B cell (primary cell): Measurements from ENCODE around the gene EEF1E1. TPM values are rescaled to one million over a fixed set of nuclear protein-coding genes. Genes with fewer than 3 reads are reported as not detected.

ENCODE experiments used
- ATAC-seq: fragments of 200-7000 bp; cut with Tn5 transposase; one replicate; pipeline ENCODE4 v1.10.0; 2021; ENCODE audit warnings: low read depth, mild to moderate bottlenecking, moderate number of reproducible peaks, moderate library complexity
- CTCF ChIA-PET: fragments of 350-600 bp; sonication (Branson Sonifier 250); formaldehyde crosslinking; loops from one replicate; lab custom pipeline; 2021; ENCODE audit warnings: antibody characterized with exemption, inconsistent platforms; lab: Charles Lee
- POLR2A ChIA-PET: fragments of 350-600 bp; sonication (Branson Sonifier 250); formaldehyde crosslinking; loops from one replicate; lab custom pipeline; 2021; ENCODE audit warnings: antibody characterized with exemption; lab: Charles Lee
- DNase-seq: peaks from one replicate; pipeline ENCODE4 v3.0.0; 2013
- H2AFZ ChIP-seq: 2 replicates; pipeline ENCODE4 v1.6.1; 2012; ENCODE audit warnings: mild to moderate bottlenecking, low read depth, low read length; ENCODE audit not compliant: insufficient read depth, poor library complexity, severe bottlenecking
- H3K27ac ChIP-seq, 2 donors: 1 replicate in 1 of 2; 2 replicates in 1 of 2; pipeline ENCODE4 v1.5.1; 2012 to 2013; ENCODE audit warnings: low read length in 2 of 2, mild to moderate bottlenecking in 2 of 2, moderate library complexity in 1 of 2
- H3K27me3 ChIP-seq, 4 experiments: fragments of 200-600 bp in 1 of 4; sonication (generic) in 1 of 4; replicated peaks in 1 of 4; 1 replicate in 2 of 4; 2 replicates in 2 of 4; pipeline versions ENCODE4 v1.6.1 to v1.7.0; 2013 to 2016; ENCODE audit warnings: low read length in 3 of 4, mild to moderate bottlenecking in 2 of 4, mixed read lengths in 1 of 4, moderate library complexity in 1 of 4; ENCODE audit not compliant: insufficient read depth in 4 of 4, control insufficient read depth in 3 of 4; ENCODE audit errors: control extremely low read depth in 1 of 4
- H3K36me3 ChIP-seq, 2 experiments: replicated peaks in 1 of 2; 1 replicate in 1 of 2; 2 replicates in 1 of 2; pipeline versions ENCODE4 v1.6.1 to v1.7.1; 2013; ENCODE audit warnings: low read length in 1 of 2; ENCODE audit not compliant: insufficient read depth in 2 of 2, control insufficient read depth in 1 of 2; ENCODE audit errors: control extremely low read depth in 1 of 2, extremely low read depth in 1 of 2
- H3K4me1 ChIP-seq, 2 donors: fragments of 200-600 bp in 1 of 2; sonication (generic) in 1 of 2; 1 replicate in 1 of 2; 2 replicates in 1 of 2; pipeline versions ENCODE4 v1.5.1 to v1.6.1; 2013 to 2017; ENCODE audit warnings: low read length in 2 of 2; ENCODE audit not compliant: control insufficient read depth in 2 of 2, insufficient read depth in 2 of 2
- H3K4me2 ChIP-seq: replicated peaks from 2 replicates; pipeline ENCODE3; 2012; ENCODE audit warnings: mild to moderate bottlenecking, low read depth, low read length; ENCODE audit not compliant: poor library complexity, severe bottlenecking
- H3K4me3 ChIP-seq, 5 experiments: fragments of 200-600 bp in 1 of 5; sonication (generic) in 1 of 5; 1 replicate in 3 of 5; 2 replicates in 2 of 5; pipeline versions ENCODE4 v1.5.1 to v1.7.0; 2011 to 2016; ENCODE audit warnings: low read length in 4 of 5, mild to moderate bottlenecking in 4 of 5, low read depth in 2 of 5, control low read depth in 1 of 5, moderate library complexity in 1 of 5; ENCODE audit not compliant: insufficient read depth in 1 of 5; ENCODE audit errors: control extremely low read depth in 1 of 5, extremely low read depth in 1 of 5
- H3K79me2 ChIP-seq: fragments of 200-600 bp; sonication (generic); one replicate; pipeline ENCODE4 v1.6.0; 2016; ENCODE audit warnings: low read length; ENCODE audit not compliant: control insufficient read depth, insufficient read depth
- H3K9ac ChIP-seq: fragments of 200-600 bp; sonication (generic); 2 replicates; pipeline ENCODE4 v1.6.1; 2017; ENCODE audit warnings: mild to moderate bottlenecking, low read length, moderate library complexity
- H3K9me3 ChIP-seq, 3 donors: one replicate each; pipeline versions ENCODE4 v1.6.1 to v1.7.1; 2013; ENCODE audit warnings: low read length in 2 of 3; ENCODE audit not compliant: control insufficient read depth in 2 of 3, insufficient read depth in 1 of 3; ENCODE audit errors: control extremely low read depth in 1 of 3
- H4K20me1 ChIP-seq: 2 replicates; pipeline ENCODE4 v1.6.0; 2012; ENCODE audit warnings: mild to moderate bottlenecking, low read length; ENCODE audit not compliant: insufficient read depth, control insufficient read depth, poor library complexity, severe bottlenecking
- H3K27ac Mint-ChIP-seq: one replicate; pipeline ENCODE4 v1.8.0; 2021; ENCODE audit warnings: mixed read lengths
- H3K27me3 Mint-ChIP-seq: one replicate; pipeline ENCODE4 v1.8.0; 2021; ENCODE audit warnings: mixed read lengths
- H3K4me1 Mint-ChIP-seq: one replicate; pipeline ENCODE4 v1.8.0; 2021; ENCODE audit warnings: mixed read lengths
- H3K4me3 Mint-ChIP-seq: one replicate; pipeline ENCODE4 v1.8.0; 2021; ENCODE audit warnings: mixed read lengths
- H3K9me3 Mint-ChIP-seq: one replicate; pipeline ENCODE4 v1.8.0; 2022; ENCODE audit warnings: mixed read lengths; ENCODE audit not compliant: insufficient read depth
- EZH2 ChIP-seq: IDR thresholded peaks from 2 replicates; pipeline ENCODE4 v1.6.1; 2012; ENCODE audit warnings: borderline replicate concordance, low read depth, mild to moderate bottlenecking, moderate library complexity, low read length; ENCODE audit not compliant: insufficient read depth, poor library complexity, severe bottlenecking
- WGBS: methylation state at CpG from one replicate; pipeline ENCODE4 v1.1.5; 2013; ENCODE audit warnings: missing lambda C conversion rate; ENCODE audit not compliant: insufficient coverage; 5-methylcytosine and 5-hydroxymethylcytosine counted together
- intact Hi-C: fragments of 100-400 bp; cut with micrococcal nuclease; formaldehyde crosslinking; loops from one replicate; pipeline ENCODE4 v1.10.0; 2022
- polyA plus RNA-seq: library from polyadenylated mRNA; depleted of rRNA; stranded (reverse); fragments of >200 nt; gene quantifications from 2 replicates; pipeline ENCODE4 v1.2.3, GENCODE V29; 2012
- total RNA-seq, 2 donors: library from RNA; stranded (reverse); fragments of 120-200 nt in 1 of 2; gene quantifications; 1 replicate in 1 of 2; 2 replicates in 1 of 2; pipeline versions ENCODE4 v1.2.3 to v1.2.4, GENCODE V29; 2013 to 2022
- TF ChIP-seq, protein P1 (sequence below): fragments of 200-600 bp; IDR thresholded peaks from one replicate; pipeline ENCODE4 v1.8.0; 2022; ENCODE audit warnings: antibody characterized with exemption, mild to moderate bottlenecking

EEF1E1 gene
- total and polyA plus RNA-seq, 2 donors (not counting 1 experiment from before 2014, with no cell fraction given) = 20.1 to 23.1 TPM

DNA sequence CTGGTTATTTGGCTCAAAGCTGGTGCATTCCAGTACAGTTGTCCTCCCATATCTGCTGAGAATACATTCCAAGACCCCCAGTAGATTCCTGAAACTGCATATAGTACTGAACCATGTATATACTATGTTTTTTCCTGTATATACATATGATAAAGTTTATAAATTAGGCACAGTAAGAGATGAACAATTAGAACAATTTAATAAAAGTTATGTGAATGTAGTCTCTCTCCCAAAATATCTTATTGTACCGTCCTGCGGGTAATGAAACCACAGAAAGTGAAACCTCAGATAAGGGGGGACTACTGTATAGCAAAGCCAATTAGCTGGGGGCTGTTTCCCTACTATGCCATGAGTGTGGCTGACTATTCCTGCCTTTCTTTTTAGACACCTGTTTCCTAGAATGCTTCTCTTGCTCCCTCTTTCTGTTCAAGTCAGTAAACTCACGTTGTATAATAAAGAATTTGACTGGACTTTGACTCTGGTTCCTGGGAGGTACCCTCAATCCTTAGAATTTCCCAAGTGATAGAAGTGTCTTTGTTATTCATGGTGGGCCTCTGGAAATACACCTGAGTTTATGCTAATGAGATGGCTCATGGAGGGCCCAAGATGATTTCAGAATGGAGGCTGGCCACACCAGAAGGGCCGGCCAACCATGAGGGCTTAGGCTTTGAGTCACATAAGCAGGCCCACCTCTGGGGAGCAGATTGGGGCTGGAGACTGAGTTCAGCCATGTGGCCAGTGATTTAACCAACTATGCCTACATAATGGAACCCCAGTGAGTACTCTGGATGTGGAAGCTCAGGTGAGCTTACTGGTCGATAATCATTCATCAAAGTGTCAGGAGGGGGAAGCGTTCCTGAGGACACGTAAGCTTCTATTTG lies 37.5 kb downstream of the EEF1E1 start:
- Histone ChIP-seq H4K20me1 (no peaks in the 10 kb centered on the region), H3K27me3 (no peaks in the 10 kb centered on the region), H3K9me3 (no peaks in the 10 kb centered on the region), H3K79me2 (no peaks in the 10 kb centered on the region), H3K36me3 (peaks cover 0 to 10% of the 10 kb centered on the region in 2 experiments), H3K9ac (peak overlapping the region; percentile 83), H2AFZ (peak overlapping the region; percentile 84), H3K4me3 (peak overlapping the region; percentile 78 to 96 (median 85)), H3K4me2 (peak overlapping the region; percentile 80), H3K27ac (peak overlapping the region; percentile 85 to 86), H3K4me1 (peaks cover 7 to 15% of the 10 kb centered on the region in 2 donors)
- POLR2A ChIA-PET = interaction anchor here (1.7 kb wide), 1 partner anchor 38 kb away, joined by 7 read pairs; the partner anchor contains the start of gene EEF1E1
- Mint-ChIP-seq H3K27me3 (no peaks in the 10 kb centered on the region), H3K4me1 (peaks cover 19% of the 10 kb centered on the region), H3K27ac (peak overlapping the region; percentile 94), H3K4me3 (peak overlapping the region; percentile 98), H3K9me3 (no peaks in the 10 kb centered on the region)
- ATAC-seq = no peak
- no peak for DNase-seq
- CTCF ChIA-PET = interaction anchor here (0.6 to 1.7 kb wide), 2 partner anchors 30 to 38 kb away, joined by 3 to 8 read pairs; partner anchors contain the start of gene EEF1E1
- TF ChIP-seq EZH2 = no peak
- TF ChIP-seq, protein P1, sequence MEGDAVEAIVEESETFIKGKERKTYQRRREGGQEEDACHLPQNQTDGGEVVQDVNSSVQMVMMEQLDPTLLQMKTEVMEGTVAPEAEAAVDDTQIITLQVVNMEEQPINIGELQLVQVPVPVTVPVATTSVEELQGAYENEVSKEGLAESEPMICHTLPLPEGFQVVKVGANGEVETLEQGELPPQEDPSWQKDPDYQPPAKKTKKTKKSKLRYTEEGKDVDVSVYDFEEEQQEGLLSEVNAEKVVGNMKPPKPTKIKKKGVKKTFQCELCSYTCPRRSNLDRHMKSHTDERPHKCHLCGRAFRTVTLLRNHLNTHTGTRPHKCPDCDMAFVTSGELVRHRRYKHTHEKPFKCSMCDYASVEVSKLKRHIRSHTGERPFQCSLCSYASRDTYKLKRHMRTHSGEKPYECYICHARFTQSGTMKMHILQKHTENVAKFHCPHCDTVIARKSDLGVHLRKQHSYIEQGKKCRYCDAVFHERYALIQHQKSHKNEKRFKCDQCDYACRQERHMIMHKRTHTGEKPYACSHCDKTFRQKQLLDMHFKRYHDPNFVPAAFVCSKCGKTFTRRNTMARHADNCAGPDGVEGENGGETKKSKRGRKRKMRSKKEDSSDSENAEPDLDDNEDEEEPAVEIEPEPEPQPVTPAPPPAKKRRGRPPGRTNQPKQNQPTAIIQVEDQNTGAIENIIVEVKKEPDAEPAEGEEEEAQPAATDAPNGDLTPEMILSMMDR = no peak
- WGBS = 100% methylated on average over 1 of the region's 7 CpGs
- intact Hi-C loops = loop anchor here (1.0 to 2.0 kb wide), 5 partner anchors 37 to 676 kb away; partner anchors contain the start of genes CAGE1, EEF1E1, RIOK1 and SLC35B3
